8988T (cell line): ENCODE results near the gene RSBN1L.
"Not testable (repeated sequence)": the region's sequence is repeated elsewhere in the genome, so short reads cannot be mapped to it uniquely, and the experiment has no call there.

Source experiments
- DNase-seq: peaks from one replicate; pipeline ENCODE4 v3.0.0; 2011

RSBN1L gene

DNA sequence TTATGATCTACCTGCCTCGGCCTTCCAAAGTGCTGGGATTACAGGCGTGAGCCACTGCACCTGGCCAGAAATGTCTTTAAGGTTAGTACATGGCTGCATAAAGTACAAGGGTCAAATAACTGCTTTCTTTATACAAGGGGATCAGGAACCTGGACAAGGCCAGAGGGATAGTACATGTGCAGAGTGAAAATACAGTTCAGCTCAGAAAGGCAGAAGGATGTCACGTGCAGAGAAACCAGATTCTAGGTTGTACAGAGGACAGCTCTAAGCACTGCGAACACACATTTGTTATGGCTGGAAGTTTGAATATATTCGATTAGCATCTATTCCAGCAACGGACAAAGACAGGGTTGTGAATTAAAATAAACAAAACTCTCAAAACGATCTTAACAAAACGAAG is 6.0 kb upstream of the RSBN1L start:
- DNase-seq, result no peak

DNA sequence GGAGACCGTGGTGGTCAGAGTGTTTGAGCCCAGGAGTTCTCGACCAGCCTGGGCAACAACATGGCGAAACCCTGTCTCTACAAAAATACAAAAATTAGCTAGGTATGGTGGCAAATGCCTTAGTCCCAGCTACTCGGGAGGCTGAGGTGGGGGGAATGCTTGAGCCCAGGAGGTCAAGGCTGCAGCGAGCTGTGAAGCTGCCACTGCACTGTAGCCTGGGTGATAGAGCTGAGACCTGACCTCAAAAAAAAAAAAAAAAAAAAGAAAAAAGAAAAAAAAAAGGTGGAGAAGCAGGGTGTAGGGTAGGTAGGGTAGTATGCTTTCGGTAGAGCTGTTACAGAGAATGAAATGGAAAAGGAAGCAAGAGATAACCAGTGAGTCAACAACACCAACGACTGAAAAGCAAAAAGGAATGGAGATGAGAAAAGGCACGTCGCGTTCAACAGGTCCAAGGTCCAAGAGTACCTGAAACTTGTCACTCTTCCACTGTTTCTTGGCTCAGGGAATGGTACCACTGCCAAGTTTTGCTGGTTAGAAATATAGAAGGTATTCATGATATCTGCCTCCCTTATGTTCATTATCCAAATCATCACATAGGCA is 4.3 kb upstream of the RSBN1L start:
- DNase-seq, result no peak

DNA sequence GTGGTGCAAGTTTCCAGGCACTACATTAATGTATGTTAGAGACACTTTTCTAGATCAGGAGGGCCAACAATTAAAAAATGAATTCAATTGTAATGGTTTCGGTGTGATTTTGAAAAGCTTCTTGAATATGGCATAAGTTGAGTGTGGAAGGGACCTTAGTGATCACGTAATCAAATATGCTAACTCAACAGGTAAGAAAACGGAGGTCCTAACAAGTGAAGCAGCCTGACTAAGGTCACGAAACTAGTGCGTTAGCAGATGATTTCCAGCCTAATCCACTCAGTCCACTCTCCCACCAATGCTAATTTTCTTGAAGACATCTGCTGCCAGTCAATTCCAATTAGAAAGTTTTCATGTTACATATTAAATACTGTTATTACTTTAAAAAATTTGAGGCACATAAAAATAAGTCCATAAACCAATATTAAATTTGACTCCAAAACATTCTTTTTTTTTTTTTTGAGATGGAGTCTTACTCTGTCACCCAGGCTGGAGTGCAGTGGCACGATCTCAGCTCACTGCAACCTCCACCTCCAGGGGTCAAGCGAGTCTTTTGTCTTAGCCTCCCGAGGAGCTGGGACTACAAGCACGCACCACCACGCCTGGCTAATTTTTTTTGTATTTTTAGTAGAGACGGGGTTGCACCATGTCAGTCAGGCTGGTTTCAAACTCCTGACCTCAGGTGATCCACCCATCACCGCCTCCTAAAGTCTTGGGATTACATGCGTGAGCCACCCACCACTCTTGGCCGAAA is 2.3 kb upstream of the RSBN1L start:
- no peak for DNase-seq

DNA sequence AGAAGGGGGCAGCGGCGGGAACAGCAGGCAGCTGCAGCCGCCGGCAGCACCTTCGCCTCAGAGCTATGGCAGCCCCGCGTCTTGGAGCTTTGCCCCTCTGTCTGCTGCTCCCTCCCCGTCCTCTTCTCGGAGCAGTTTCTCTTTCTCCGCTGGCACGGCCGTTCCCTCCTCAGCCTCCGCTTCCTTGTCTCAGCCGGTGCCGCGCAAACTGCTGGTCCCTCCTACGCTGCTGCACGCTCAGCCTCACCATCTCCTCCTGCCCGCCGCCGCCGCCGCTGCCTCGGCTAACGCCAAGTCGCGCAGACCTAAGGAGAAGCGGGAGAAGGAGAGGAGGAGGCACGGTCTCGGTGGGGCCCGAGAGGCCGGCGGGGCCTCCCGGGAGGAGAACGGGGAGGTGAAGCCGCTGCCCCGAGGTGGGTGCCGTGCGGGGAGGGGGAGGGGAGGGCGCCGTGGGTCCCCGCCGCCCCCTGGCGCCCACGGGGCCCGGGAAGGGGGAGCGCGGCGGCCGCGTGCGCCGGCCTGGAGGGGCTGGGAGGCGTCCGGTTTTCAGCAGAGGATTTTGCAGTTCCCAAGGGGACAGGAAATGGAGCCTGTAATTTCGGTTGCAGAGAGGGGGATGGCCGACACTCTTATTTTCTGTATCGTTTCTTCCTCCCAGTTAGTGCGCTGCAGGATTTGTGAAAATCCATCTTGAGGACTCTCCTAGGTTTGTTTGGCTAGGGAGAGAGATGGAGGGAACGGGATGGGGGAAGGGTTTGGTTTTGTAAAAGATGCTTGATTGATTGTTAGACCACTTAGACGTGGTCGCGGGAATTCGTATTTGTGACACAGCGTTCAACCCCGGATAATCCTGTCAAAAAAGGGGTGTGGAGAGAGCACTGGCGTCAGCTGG is 630 bp downstream of the RSBN1L start:
- no peak for DNase-seq

DNA sequence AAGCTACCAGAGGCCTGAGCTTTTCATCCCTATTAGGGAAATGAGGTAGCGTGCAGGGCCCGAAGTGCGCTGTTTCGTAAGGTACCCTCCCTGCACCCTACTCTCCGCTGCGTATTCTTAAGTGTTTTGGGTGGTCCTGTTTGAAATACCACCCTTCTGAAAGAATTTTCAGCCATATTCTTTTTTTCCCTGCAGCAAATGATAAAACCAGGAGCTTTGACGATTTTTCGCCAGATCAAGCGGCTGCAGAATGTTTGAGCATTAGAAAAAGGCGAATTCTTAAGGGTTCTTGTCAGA is 1.2 kb downstream of the RSBN1L start:
- no peak for DNase-seq

DNA sequence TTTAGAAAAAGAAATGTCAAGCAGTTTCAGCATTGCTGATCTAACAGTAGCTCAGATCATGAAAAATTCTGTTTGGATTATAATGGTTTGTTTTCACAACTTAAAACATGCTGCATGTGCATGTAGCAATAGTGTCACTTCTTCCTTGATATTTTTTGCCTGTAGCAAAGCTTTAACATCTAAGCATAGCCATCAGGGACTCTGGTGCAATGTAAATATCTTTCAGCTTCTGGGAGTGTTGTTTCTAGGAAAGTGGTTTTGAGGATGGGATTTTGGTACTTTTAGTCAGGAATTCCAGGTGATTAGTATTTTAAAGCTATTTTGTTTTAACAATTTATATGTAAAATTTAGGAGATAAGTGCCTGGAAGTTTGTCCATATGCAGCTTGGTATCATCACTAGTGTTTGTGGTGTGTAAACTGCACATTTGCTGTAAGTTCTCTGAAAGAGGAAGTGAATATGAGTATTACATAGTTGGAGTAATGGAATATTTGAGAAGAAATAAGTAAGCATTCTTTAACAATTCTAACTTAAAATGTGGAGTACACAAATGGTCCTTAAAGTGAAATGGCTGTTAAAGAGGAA is 1.9 kb downstream of the RSBN1L start:
- no peak for DNase-seq

DNA sequence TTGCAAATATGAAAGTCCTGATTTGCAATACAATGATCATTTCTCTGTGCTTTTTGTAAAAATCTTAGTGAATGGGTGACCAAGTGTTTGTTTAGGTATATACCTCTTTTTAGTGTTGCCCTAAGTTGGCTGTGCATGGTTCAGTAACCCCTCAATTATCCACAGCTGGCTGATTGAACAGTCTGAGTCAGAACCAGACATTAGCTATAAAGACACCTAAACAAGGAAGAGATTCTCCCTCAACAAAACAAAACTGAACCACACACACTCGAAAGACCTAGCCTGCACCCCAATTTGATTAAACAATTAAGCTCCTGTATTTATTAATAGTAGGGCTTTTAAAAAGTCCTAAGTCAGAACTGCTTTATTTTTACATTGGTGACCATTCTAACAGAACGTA is 2.8 kb downstream of the RSBN1L start:
- no peak for DNase-seq

DNA sequence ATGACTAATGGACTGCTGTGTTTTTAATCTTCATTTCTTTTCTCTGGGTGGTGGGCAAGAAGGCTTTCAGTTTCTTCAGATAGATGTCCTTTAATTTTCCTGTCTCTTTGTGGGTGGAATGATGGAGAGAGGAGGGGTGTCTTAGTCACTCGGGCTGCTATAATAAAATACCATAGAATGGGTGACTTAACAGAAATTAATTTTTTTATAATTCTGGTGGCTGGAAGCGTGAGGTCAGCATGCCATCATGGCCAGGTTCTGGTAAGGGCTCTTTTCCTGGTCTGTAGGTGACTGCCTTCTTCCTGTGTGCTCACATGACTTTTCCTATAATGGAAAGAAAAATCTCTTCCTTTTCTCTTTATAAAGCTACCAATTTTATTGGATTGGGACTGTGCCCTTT is 6.3 kb downstream of the RSBN1L start:
- DNase-seq, result no peak

DNA sequence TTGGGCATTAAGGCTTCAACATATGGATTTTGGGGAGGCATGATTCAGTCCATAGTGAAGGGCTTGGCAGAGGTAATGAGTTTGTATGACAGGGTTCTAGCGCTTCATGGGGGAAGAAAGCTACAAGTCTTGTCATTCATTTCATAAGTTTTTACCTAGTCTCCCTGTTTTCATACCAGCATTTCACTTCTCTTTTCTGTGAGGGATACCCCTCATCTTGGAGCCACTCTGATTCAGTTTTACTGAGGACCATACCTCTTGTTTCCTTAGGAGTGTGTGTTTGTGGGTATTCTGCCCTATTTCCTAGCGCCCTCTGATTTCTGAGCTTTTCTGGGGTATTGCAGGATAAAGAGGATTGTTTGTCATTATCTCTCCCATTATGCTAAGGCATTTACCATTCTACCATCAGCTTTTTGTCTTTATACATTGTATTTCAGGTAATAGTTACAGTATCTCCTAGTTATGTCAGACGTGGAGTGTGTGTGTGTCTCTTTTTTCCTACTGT is 6.8 kb downstream of the RSBN1L start:
- DNase-seq, result no peak

DNA sequence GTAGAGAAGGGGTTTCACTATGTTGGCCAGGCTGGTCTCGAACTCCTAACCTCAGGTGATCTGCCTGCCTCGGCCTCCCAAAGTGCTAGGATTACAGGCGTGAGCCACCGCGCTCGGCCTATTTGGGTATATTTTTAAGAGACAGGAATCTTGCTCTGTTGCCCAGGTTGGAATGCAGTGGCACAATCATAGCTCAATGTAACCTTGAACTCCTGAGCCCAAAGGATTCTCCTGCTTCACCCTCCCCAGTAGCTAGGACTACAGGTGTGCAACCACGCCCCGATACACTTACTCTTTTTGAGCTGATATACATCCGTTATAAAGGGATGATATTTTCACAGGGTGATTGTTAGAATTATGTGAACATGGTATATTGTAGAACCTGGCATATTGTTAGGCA is 7.4 kb downstream of the RSBN1L start:
- not testable (repeated sequence) for DNase-seq

DNA sequence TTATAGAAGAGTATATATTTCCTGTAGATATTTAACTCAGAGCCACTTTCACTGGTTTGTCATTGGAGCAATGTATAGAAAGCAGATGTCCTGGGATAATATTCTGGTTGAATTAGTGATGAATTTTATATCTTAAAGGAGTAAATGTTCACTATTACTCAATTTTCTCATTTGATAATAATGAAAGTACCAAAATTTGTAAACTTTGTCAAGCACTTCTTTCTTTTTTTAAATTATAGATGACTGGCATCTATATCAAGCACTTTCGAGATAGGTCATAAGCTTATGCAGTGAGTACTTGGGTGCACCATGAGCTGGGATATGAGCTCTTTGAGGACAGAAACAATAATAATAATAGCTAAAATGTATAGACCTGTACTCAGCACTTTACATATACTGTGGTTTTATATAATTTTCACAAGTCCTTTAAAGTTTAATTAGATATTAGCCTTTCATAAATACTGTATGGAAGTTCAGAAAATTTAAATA is 11.3 kb downstream of the RSBN1L start:
- no peak for DNase-seq

DNA sequence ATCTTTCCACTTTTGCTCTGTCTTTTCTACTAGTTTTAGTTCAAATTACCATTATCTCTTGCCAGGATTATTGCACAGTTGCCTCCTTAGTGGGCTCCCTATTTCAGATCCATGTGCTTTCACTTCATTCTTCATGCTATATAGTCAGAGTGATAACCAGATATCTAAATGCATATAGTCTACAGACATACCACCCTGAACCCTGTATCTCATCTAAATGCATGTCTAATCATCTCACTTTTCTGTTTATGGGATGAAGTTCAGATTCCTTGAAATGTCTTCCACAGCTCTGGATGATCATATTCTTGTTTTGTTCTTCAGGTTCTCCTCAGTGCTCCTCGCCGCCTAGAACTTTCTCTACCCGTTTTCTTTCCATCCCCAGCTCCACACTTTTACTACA is 13.8 kb downstream of the RSBN1L start:
- DNase-seq, result no peak

DNA sequence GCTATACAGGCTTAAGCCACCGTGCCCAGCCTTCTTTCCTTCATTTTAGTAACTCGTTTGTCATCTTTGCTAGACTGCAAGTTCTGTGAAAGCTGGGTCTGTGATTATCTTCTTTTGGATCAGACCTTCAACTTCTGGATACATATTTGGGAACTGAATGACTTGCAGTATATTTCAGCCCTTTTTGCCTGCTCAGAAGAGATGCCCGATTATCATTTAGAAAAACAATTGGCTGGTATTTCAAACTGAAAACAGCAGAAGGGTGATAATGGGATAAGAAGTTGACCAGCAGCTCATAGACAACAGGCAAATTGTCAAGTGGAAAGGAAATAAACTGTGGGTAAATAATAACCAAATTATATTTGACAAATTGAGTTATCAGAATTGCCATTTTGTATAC is 14.6 kb downstream of the RSBN1L start:
- no peak for DNase-seq

DNA sequence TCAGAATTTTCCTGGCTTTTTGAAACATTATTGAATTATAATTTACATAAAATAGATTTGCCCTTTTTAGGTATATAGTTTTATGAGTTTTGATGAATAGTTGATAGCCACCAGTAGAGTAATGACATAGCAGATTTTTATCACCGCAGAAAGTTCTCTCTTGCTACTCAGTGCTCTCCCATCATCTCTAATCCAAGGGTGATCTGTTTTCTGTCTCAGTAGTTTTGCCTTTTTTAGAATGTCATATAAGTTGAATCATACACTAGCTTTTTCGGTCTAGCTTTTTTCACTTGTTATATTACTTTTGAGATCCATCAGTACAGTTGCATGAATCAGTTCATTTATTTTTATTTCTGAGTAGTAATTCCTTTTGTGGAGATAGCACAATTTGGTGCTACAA is 17.9 kb downstream of the RSBN1L start:
- DNase-seq, result no peak

DNA sequence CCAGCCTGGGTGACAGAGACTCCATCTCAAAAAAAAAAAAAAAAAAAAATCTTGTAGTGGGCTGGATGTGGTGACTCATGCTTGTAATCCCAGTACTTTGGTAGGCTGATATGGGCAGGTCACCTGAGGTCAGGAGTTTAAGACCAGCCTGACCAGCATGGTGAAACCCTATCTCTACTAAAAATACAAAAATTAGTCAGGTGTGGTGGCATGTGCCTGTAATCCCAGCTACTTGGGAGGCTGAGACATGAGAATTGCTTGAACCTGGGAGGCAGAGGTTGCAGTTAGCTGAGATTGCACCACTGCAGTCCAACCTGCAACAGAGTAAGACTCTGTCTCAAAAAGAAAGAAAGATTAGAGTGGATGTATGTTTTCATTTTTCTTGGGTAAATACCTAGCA is 18.7 kb downstream of the RSBN1L start:
- DNase-seq, result not testable (repeated sequence)

DNA sequence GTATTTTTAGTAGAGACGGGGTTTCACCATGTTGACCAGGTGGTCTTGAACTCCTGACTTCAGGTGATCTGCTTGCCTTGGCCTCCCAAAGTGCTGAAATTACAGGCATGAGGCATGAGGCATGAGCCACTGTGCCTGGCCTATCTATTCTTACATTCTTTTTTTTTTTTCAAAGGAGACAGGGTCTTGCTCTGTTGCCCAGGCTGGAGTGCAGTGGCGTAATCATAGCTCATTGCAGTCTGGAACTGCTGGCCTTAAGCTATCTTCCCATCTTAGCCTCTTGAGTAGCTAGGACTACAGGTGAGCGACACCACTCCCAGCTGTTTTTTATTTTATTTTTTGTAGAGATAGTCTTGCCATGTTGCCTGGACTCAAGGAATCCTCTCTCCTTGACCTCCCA is 20.5 kb downstream of the RSBN1L start:
- DNase-seq, result no peak

DNA sequence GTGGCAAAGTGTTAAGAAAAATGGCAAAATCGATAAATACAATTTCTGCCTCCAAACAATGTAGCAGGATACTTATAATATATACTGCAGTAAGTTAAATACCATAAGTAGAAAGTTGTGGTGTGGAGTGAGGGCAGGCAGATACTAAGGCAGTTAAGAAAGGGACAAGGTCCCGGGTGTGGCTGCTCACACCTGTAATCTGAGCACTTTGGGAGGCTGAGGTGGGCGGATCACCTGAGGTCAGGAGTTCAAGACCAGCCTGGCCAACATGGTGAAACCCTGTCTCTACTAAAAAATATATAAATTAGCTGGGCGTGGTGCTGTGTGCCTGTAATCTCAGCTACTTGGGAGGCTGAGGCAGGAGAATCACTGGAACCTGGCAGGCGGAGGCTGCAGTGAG is 21.3 kb downstream of the RSBN1L start:
- not testable (repeated sequence) for DNase-seq

DNA sequence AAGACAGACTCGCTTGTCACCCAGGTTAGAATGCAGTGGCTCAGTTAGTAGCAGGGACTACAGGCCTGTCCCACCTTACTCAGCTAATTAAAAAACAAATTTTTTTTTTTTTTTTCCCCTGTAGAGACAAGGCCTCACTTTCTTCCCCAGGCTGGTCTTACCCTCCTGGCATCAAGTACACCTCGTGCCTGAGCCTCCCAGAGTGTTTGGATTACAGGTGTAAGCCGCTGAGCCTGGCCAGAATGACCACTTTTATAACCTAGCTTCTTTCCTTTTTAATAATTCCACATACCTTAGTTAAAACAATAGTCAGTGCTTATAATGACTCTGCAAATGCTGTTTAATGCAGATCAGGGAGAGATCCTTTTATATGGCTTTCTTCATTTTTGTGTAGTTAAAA is 31.3 kb downstream of the RSBN1L start:
- no peak for DNase-seq

DNA sequence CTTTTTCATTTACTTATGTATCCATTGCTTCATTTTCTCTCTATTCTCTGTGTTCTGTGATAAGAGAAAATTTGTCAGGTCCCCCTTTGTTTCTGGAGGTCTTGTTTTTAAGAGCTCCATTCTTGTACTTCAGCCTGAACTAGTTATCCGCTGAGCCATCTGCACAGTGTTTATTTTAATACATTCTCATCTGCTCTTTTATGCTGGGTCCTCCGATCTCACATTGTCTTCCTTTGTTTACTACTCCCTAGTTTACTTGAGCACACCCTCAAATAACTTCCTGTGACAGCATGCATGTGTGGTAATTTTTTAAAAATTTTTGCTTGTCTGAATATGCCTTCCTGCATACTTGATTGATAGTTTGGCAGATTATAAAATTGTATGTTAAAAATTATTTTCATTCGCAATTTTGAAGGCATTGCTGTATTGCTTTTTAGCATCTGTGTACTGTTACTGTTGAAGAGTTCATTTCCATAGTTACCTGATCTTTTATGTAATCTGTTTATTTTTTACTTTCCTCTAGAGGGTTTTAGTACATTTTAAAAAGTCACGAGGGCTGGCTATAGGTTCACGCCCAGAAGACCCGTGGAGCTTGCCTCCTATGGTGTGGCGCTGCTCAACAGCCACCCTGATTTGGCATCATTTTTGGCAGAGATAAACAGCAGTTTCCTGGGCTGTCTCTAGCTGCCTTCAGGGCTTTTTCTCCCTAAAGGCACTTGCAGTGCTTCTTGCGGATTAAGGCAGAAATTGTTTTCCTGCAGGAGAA is 31.9 kb downstream of the RSBN1L start:
- no peak for DNase-seq

DNA sequence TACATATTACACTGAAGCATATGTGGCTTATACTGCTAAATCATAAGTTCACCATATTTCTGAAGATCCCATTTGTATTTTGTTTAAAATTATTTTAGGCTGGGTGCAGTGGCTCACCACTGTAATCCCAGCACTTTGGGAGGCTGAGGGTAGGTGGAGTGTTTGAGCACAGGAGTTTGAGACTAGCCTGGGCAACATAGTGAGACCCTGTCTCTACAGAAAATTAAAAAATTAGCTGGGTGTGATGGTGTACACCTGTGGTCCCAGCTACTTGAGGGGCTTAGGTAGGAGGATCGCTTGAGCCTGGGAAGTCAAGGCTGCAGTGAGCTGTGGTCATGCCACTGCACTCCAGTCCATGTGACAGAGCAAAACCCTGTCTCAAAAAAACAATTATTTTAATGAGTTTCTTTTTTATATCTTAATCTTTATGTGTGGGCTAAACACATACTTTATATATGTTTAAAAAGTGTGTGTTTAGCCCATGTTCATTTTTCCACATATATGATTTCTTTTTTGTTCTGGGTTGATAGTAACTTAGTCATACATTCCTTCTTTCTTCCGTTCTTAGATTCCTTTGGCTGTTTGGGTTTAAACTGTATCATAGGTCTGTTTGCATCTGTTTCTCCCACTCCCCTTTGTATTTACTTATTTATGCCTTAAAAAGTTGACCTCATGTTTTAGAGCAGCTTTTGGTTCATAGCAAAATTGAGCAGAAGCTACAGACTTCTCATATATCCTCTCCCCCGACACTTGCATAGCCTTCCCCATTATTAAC is 33.5 kb downstream of the RSBN1L start:
- DNase-seq, result no peak

DNA sequence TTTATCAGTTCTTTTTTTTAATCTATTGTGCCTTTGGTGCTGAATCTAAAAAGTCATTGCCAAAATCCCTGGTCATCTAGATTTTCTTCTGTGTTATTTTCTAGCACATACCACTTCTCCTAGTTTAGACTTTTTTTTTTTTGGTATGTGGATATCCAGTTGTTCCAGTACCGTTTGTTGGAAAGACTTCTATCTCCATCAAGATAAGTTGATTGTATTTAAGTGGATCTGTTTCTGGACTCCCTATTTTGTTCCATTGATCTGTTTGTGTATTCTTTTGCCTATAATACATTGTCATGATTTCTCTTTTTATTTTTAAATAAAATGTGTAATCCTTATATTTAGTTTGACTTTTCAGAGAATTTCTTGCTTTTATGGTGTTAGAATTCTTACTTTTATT is 35.5 kb downstream of the RSBN1L start:
- DNase-seq, result no peak
